D721Med (cell line): ENCODE measurements around the gene LRRC23.

Experiments
- DNase-seq: peaks from one replicate; pipeline ENCODE4 v3.0.0; 2011; ENCODE audit warnings: low spot score; ENCODE audit not compliant: insufficient read length
- FAIRE-seq: peaks from 2 replicates; lab custom pipeline; 2011; peaks lifted over from hg19 to GRCh38; lab: Jason Lieb, UNC
- CTCF ChIP-seq: IDR thresholded peaks from 2 replicates; pipeline ENCODE4 v1.5.1; 2012; ENCODE audit warnings: mild to moderate bottlenecking, control low read depth; ENCODE audit not compliant: insufficient read depth; ENCODE audit errors: missing control alignments

Gene LRRC23

DNA sequence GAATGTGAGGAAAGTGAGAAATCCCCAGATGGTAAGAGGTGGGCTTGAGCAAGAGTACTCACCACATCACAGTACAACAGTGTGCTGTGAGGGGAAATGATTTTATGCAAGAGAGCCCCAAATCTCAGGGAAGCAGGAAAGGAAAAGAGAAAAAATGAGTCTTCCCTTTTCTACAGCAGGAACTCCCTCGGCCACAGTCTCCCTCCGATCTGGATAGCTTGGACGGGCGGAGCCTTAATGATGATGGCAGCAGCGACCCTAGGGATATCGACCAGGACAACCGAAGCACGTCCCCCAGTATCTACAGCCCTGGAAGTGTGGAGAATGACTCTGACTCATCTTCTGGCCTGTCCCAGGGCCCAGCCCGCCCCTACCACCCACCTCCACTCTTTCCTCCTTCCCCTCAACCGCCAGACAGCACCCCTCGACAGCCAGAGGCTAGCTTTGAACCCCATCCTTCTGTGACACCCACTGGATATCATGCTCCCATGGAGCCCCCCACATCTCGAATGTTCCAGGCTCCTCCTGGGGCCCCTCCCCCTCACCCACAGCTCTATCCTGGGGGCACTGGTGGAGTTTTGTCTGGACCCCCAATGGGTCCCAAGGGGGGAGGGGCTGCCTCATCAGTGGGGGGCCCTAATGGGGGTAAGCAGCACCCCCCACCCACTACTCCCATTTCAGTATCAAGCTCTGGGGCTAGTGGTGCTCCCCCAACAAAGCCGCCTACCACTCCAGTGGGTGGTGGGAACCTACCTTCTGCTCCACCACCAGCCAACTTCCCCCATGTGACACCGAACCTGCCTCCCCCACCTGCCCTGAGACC, 31.0 kb downstream of the LRRC23 start:
- TF ChIP-seq CTCF, result no peak
- no peak for DNase-seq
- FAIRE-seq, result no peak

GRCh38 chr12:6936194-6936635, 31.6 kb downstream of the LRRC23 start:
- FAIRE-seq (no peak), DNase-seq (no peak)
- TF ChIP-seq CTCF, result no peak

GRCh38 chr12:6936636-6937480, 32.2 kb downstream of the LRRC23 start:
- FAIRE-seq, result no peak
- DNase-seq, result no peak
- no peak for TF ChIP-seq CTCF

- TF ChIP-seq CTCF, result peak; percentile 89
- peak; percentile 6 for FAIRE-seq
- DNase-seq, result peak; percentile 73
These were observed 33.1 kb downstream of the LRRC23 start for GRCh38 chr12:6937481-6938352.

GRCh38 chr12:6938353-6939190, 34.0 kb downstream of the LRRC23 start:
- FAIRE-seq (no peak), DNase-seq (no peak)
- no peak for TF ChIP-seq CTCF

DNA sequence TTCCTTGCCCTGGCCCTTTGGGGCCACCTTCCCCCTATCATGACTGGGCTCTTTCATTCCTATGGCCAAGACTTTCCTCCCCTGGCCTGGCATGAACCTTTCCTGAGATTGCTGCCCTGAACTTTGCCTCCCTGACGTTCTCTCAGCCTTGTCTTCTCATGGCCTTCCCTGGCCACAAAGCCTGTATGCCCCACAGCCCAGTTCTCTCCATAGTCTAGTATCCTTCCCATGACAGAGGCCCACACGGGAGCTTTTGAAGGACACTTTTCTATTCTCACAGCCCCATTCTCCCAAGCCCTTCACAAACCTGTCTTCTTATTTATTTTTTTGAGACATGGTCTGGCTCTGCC, 34.5 kb downstream of the LRRC23 start:
- no peak for TF ChIP-seq CTCF
- no peak for FAIRE-seq
- DNase-seq, result no peak
